Tibial nerve (tissue), 4 donors: Measurements from ENCODE around the gene CERS6. TPM values are rescaled to one million over a fixed set of nuclear protein-coding genes. Genes with fewer than 3 reads are reported as not detected.

ENCODE experiments used
- DNase-seq, 2 donors: peaks; one replicate each; pipeline ENCODE4 v3.0.0-alpha.2; 2019; ENCODE audit warnings: low spot score in 2 of 2
- H3K27ac ChIP-seq, 4 donors: fragments of 200-600 bp; sonication (generic) in 3 of 4; one replicate each; pipeline ENCODE4 v1.5.1; 2017 to 2019; ENCODE audit warnings: mild to moderate bottlenecking in 1 of 4
- H3K27me3 ChIP-seq, 2 donors: fragments of 200-600 bp; sonication (generic) in 1 of 2; one replicate each; pipeline versions ENCODE4 v1.5.1 to v1.6.0; 2017 to 2019
- H3K36me3 ChIP-seq, 3 donors: fragments of 200-600 bp; sonication (generic); one replicate each; pipeline ENCODE4 v1.5.1; 2018 to 2019
- H3K4me1 ChIP-seq, 4 donors: fragments of 200-600 bp; sonication (generic) in 3 of 4; one replicate each; pipeline ENCODE4 v1.5.1; 2017 to 2019
- H3K4me3 ChIP-seq, 4 donors: fragments of 200-600 bp; sonication (generic) in 3 of 4; one replicate each; pipeline ENCODE4 v1.5.1; 2017 to 2019; ENCODE audit warnings: mild to moderate bottlenecking in 1 of 4, moderate library complexity in 1 of 4
- H3K9me3 ChIP-seq, 4 donors: fragments of 200-600 bp; sonication (generic) in 3 of 4; one replicate each; pipeline ENCODE4 v1.5.1; 2017 to 2019
- EP300 ChIP-seq, 2 donors: sonication (generic); formaldehyde crosslinking; IDR thresholded peaks; one replicate each; pipeline ENCODE4 v1.6.1; 2017; ENCODE audit warnings: antibody characterized with exemption in 2 of 2, mild to moderate bottlenecking in 1 of 2
- POLR2A ChIP-seq, 2 donors: fragments of 450-650 bp; IDR thresholded peaks; one replicate each; pipeline ENCODE4 v1.6.1; 2017; ENCODE audit warnings: antibody characterized with exemption in 2 of 2, mild to moderate bottlenecking in 2 of 2, moderate library complexity in 2 of 2
- WGBS, 2 donors: methylation state at CpG; one replicate each; pipeline ENCODE4 v1.1.5; 2018; 5-methylcytosine and 5-hydroxymethylcytosine counted together
- total RNA-seq, 4 donors: library from RNA; depleted of rRNA; stranded (reverse); fragments of >200 nt; gene quantifications; one replicate each; pipeline ENCODE4 v1.1.0, GENCODE V29; 2016
- TF ChIP-seq, protein P1 (sequence below), 5 experiments: fragments of 200-600 bp in 3 of 5; fragments of 450-650 bp in 2 of 5; sonication (generic) in 3 of 5; IDR thresholded peaks; one replicate each; pipeline ENCODE4 v1.5.1; 2016 to 2019; ENCODE audit warnings: antibody characterized with exemption in 5 of 5, mild to moderate bottlenecking in 3 of 5, moderate library complexity in 2 of 5

CERS6 gene
- total RNA-seq, 4 donors from 2014 or later: 37.7 to 38.7 (median 37.8) TPM

DNA sequence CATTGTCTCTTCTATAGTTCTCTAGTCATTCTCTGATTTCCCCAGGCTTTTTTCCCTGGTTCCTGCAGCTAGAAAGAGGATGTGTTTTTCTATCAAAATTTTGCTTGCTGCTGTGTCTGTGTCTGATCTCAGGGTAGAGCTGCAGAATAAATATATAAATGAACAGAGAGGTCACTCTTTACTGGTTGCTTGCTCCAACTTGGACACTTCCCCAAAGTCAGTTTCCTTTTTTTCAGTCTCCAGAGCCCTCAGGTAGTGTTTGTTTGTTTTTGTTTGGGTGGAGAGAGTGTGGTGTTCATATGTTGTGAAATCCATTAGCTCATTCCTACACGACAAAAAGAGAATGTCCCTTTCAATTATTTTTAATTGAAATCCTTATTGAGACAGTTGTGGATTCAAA, 85.8 kb downstream of the CERS6 start:
- no peak for DNase-seq
- H3K27me3 ChIP-seq: no peaks in the 10 kb centered on the region
- peaks cover 0 to 10% (median 0%) of the 10 kb centered on the region in 3 donors for H3K36me3 ChIP-seq
- H3K4me3 ChIP-seq: no peak overlapping the region
- no peak overlapping the region for H3K27ac ChIP-seq
- H3K4me1 ChIP-seq: no peaks in the 10 kb centered on the region
- H3K9me3 ChIP-seq: peaks cover 0 to 23% (median 3%) of the 10 kb centered on the region in 4 donors
- TF ChIP-seq EP300 (IDR thresholded peaks at IDR 0.05) (no peak), POLR2A (IDR thresholded peaks at IDR 0.05) (no peak)
- TF ChIP-seq, protein P1, sequence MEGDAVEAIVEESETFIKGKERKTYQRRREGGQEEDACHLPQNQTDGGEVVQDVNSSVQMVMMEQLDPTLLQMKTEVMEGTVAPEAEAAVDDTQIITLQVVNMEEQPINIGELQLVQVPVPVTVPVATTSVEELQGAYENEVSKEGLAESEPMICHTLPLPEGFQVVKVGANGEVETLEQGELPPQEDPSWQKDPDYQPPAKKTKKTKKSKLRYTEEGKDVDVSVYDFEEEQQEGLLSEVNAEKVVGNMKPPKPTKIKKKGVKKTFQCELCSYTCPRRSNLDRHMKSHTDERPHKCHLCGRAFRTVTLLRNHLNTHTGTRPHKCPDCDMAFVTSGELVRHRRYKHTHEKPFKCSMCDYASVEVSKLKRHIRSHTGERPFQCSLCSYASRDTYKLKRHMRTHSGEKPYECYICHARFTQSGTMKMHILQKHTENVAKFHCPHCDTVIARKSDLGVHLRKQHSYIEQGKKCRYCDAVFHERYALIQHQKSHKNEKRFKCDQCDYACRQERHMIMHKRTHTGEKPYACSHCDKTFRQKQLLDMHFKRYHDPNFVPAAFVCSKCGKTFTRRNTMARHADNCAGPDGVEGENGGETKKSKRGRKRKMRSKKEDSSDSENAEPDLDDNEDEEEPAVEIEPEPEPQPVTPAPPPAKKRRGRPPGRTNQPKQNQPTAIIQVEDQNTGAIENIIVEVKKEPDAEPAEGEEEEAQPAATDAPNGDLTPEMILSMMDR (IDR thresholded peaks at IDR 0.05): no peak
- 44 to 61% methylated on average over 1 of the region's 1 CpG for WGBS, 2 donors

DNA sequence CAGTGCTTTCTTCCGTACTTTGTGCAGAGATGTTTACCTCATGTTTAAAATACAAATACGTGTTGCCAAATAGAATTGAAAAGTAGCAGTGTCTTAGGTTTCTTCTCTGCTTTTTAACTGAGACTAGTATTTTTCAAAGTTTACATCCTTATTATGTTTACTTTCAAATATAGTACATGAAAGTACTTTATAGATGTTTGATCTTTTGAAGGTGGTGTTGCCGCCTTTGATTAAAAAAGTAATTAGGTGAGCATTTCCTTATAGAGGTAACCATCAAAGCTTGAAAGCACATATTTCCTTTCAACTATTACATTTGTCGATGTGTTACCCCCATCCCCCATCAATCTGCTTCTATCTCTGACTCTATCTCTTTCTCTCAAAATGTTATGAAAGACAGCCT, 87.0 kb downstream of the CERS6 start:
- Histone ChIP-seq H3K4me3 (no peak overlapping the region), H3K4me1 (no peaks in the 10 kb centered on the region), H3K36me3 (peaks cover 0 to 17% (median 0%) of the 10 kb centered on the region in 3 donors), H3K9me3 (peaks cover 0 to 23% (median 3%) of the 10 kb centered on the region in 4 donors), H3K27ac (no peak overlapping the region), H3K27me3 (no peaks in the 10 kb centered on the region)
- no peak for DNase-seq
- 71 to 78% methylated on average over 4 of the region's 4 CpGs for WGBS, 2 donors
- TF ChIP-seq POLR2A (IDR thresholded peaks at IDR 0.05) (no peak), EP300 (IDR thresholded peaks at IDR 0.05) (no peak)
- TF ChIP-seq, protein P1 (IDR thresholded peaks at IDR 0.05): no peak

DNA sequence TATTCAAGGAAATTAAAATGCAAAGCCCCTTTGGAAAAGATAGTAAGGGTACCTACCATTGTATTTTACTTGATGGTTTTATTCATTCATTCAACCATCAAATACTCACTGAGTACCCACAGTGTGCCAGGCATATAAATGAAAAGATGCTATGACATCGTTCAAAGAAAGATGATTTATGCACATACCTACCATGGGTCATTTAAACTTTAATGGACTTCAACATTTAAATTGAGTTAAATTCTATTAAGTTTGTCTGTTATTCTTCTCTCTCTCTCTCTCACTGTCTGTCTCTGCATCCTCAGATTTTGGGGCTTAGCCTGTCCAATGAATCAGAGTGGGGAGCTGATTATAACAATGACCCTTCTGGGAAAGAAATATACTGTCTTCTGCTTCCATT, 87.9 kb downstream of the CERS6 start:
- 90 to 96% methylated on average over 1 of the region's 1 CpG for WGBS, 2 donors
- Histone ChIP-seq H3K9me3 (peaks cover 0 to 20% (median 3%) of the 10 kb centered on the region in 4 donors), H3K27me3 (no peaks in the 10 kb centered on the region), H3K27ac (no peak overlapping the region), H3K36me3 (peaks cover 0 to 24% (median 0%) of the 10 kb centered on the region in 3 donors), H3K4me1 (no peaks in the 10 kb centered on the region), H3K4me3 (no peak overlapping the region)
- DNase-seq: no peak
- TF ChIP-seq, protein P1 (IDR thresholded peaks at IDR 0.05): no peak
- no peak for TF ChIP-seq EP300 (IDR thresholded peaks at IDR 0.05)
- TF ChIP-seq POLR2A (IDR thresholded peaks at IDR 0.05): no peak

GRCh38 chr2:168545439-168546082, 89.5 kb downstream of the CERS6 start:
- Histone ChIP-seq H3K4me1 (no peaks in the 10 kb centered on the region), H3K36me3 (peaks cover 0 to 28% (median 0%) of the 10 kb centered on the region in 3 donors), H3K27ac (no peak overlapping the region), H3K4me3 (no peak overlapping the region), H3K9me3 (peaks cover 0 to 6% (median 0%) of the 10 kb centered on the region in 4 donors), H3K27me3 (no peaks in the 10 kb centered on the region)
- 72 to 79% methylated on average over 5 of the region's 5 CpGs for WGBS, 2 donors
- TF ChIP-seq EP300 (IDR thresholded peaks at IDR 0.05) (no peak), POLR2A (IDR thresholded peaks at IDR 0.05) (no peak)
- TF ChIP-seq, protein P1 (IDR thresholded peaks at IDR 0.05): no peak
- no peak for DNase-seq

- Histone ChIP-seq H3K27me3 (no peaks in the 10 kb centered on the region), H3K36me3 (peaks cover 0 to 32% (median 0%) of the 10 kb centered on the region in 3 donors), H3K27ac (no peak overlapping the region), H3K9me3 (no peaks in the 10 kb centered on the region), H3K4me1 (no peaks in the 10 kb centered on the region), H3K4me3 (no peak overlapping the region)
- DNase-seq: no peak
- TF ChIP-seq, protein P1 (IDR thresholded peaks at IDR 0.05): no peak
- TF ChIP-seq POLR2A (IDR thresholded peaks at IDR 0.05): no peak
- TF ChIP-seq EP300 (IDR thresholded peaks at IDR 0.05): no peak
- WGBS, 2 donors: 66 to 79% methylated on average over 5 of the region's 5 CpGs
Observed at GRCh38 chr2:168550670-168551069, 94.6 kb downstream of the CERS6 start.
